T-helper 17 cell (primary cell): ENCODE measurements around the gene KCNK4. TPM values are rescaled to one million over a fixed set of nuclear protein-coding genes. Genes with fewer than 3 reads are reported as not detected.

Source experiments
- ATAC-seq: fragments of 150-1000 bp; cut with Tn5 transposase; 2 replicates; pipeline ENCODE4 v1.10.0; 2021; ENCODE audit warnings: mild to moderate bottlenecking, moderate library complexity
- DNase-seq, 3 donors: peaks; one replicate each; pipeline versions ENCODE4 v3.0.0 to v3.0.0-alpha.2; 2020 to 2021
- H3K9me3 ChIP-seq: one replicate; pipeline ENCODE4 v1.7.0; 2013; ENCODE audit warnings: low read length, mild to moderate bottlenecking; ENCODE audit not compliant: control insufficient read depth, poor library complexity, severe bottlenecking
- H3K27ac Mint-ChIP-seq: one replicate; pipeline ENCODE4 v1.8.0; 2022; ENCODE audit warnings: mild to moderate bottlenecking, moderate library complexity, mixed read lengths
- H3K27me3 Mint-ChIP-seq: one replicate; pipeline ENCODE4 v1.8.0; 2022; ENCODE audit warnings: mixed read lengths
- H3K36me3 Mint-ChIP-seq: one replicate; pipeline ENCODE4 v1.8.0; 2022; ENCODE audit warnings: low read depth, mixed read lengths
- H3K4me1 Mint-ChIP-seq: one replicate; pipeline ENCODE4 v1.8.0; 2022; ENCODE audit warnings: mild to moderate bottlenecking, mixed read lengths
- H3K4me3 Mint-ChIP-seq: one replicate; pipeline ENCODE4 v1.8.0; 2022; ENCODE audit warnings: mild to moderate bottlenecking, moderate library complexity, mixed read lengths
- total RNA-seq, 4 donors: library from RNA in 2 of 4; stranded (reverse) in 2 of 4; gene quantifications; one replicate each; pipeline ENCODE4 v1.2.3 and lab custom pipeline; 2022 to 2026

Gene KCNK4
- total RNA-seq, 2 donors from 2014 or later: 0.50 TPM; not detected in 1

- H3K9me3 ChIP-seq: no peaks in the 10 kb centered on the region
- ATAC-seq: peak; percentile 80
- DNase-seq: peak; percentile 85 to 97 (median 88)
- H3K4me3 Mint-ChIP-seq: peak within 1 kb of the TSS; percentile 89
- H3K4me1 Mint-ChIP-seq: peaks cover 20% of the 10 kb centered on the region
- H3K36me3 Mint-ChIP-seq: no peaks in the 10 kb centered on the region
- peaks cover under 1% of the 10 kb centered on the region for H3K27me3 Mint-ChIP-seq
- peak within 1 kb of the TSS; percentile 95 for H3K27ac Mint-ChIP-seq
These were observed 5.9 kb upstream of the KCNK4 start, which contains the start of gene GPR137 for GRCh38 chr11:64284962-64285884. GPR137 (plus strand) TSS chr11:64285848; CDS start chr11:64286525, 677 bp downstream.

GRCh38 chr11:64285885-64286800 is 5.0 kb upstream of the KCNK4 start:
- Mint-ChIP-seq H3K4me1 (peaks cover 24% of the 10 kb centered on the region), H3K27ac (peak overlapping the region; percentile 95), H3K4me3 (peak overlapping the region; percentile 89), H3K27me3 (peaks cover 8% of the 10 kb centered on the region), H3K36me3 (peaks cover 2% of the 10 kb centered on the region)
- no peaks in the 10 kb centered on the region for H3K9me3 ChIP-seq
- no peak for ATAC-seq
- no peak for DNase-seq

- ATAC-seq (no peak), DNase-seq (no peak)
- H3K27me3 Mint-ChIP-seq: peaks cover 8% of the 10 kb centered on the region
- H3K36me3 Mint-ChIP-seq: peaks cover 2% of the 10 kb centered on the region
- H3K9me3 ChIP-seq: no peaks in the 10 kb centered on the region
- H3K4me3 Mint-ChIP-seq: peak overlapping the region; percentile 85
- H3K27ac Mint-ChIP-seq: peak overlapping the region; percentile 95
- peaks cover 23% of the 10 kb centered on the region for H3K4me1 Mint-ChIP-seq
These were observed 4.3 kb upstream of the KCNK4 start for GRCh38 chr11:64286801-64287159.

GRCh38 chr11:64287676-64288352 is 3.3 kb upstream of the KCNK4 start:
- H3K27me3 Mint-ChIP-seq: peaks cover 10% of the 10 kb centered on the region
- H3K4me1 Mint-ChIP-seq: peaks cover 22% of the 10 kb centered on the region
- ATAC-seq (no peak), DNase-seq (no peak)
- peak overlapping the region; percentile 29 for H3K27ac Mint-ChIP-seq
- no peaks in the 10 kb centered on the region for H3K9me3 ChIP-seq
- no peak overlapping the region for H3K4me3 Mint-ChIP-seq
- peaks cover 2% of the 10 kb centered on the region for H3K36me3 Mint-ChIP-seq

GRCh38 chr11:64288353-64288750 is 2.8 kb upstream of the KCNK4 start:
- no peak overlapping the region for H3K4me3 Mint-ChIP-seq
- H3K9me3 ChIP-seq: no peaks in the 10 kb centered on the region
- H3K4me1 Mint-ChIP-seq: peaks cover 20% of the 10 kb centered on the region
- ATAC-seq (no peak), DNase-seq (no peak)
- peak overlapping the region; percentile 29 for H3K27ac Mint-ChIP-seq
- peaks cover 2% of the 10 kb centered on the region for H3K36me3 Mint-ChIP-seq
- H3K27me3 Mint-ChIP-seq: peaks cover 15% of the 10 kb centered on the region

- H3K9me3 ChIP-seq: no peaks in the 10 kb centered on the region
- Mint-ChIP-seq H3K36me3 (peaks cover 2% of the 10 kb centered on the region), H3K27me3 (peaks cover 23% of the 10 kb centered on the region), H3K4me1 (peaks cover 20% of the 10 kb centered on the region), H3K27ac (no peak overlapping the region), H3K4me3 (peak overlapping the region; percentile 3)
- DNase-seq: no peak
- ATAC-seq: no peak
These were observed 2.0 kb upstream of the KCNK4 start for GRCh38 chr11:64289002-64289564.

- no peaks in the 10 kb centered on the region for H3K9me3 ChIP-seq
- ATAC-seq (no peak), DNase-seq (no peak)
- Mint-ChIP-seq H3K27me3 (peaks cover 33% of the 10 kb centered on the region), H3K4me1 (peaks cover 22% of the 10 kb centered on the region), H3K27ac (peak overlapping the region; percentile 84), H3K36me3 (peaks cover 2% of the 10 kb centered on the region), H3K4me3 (peak overlapping the region; percentile 68)
These were observed 495 bp upstream of the KCNK4 start for GRCh38 chr11:64290352-64291261.

GRCh38 chr11:64291752-64292459 is 804 bp downstream of the KCNK4 start:
- Mint-ChIP-seq H3K36me3 (peaks cover 2% of the 10 kb centered on the region), H3K27me3 (peaks cover 41% of the 10 kb centered on the region), H3K4me1 (peaks cover 14% of the 10 kb centered on the region), H3K27ac (no peak overlapping the region), H3K4me3 (peak overlapping the region; percentile 83)
- no peak for DNase-seq
- no peaks in the 10 kb centered on the region for H3K9me3 ChIP-seq
- peak; percentile 62 for ATAC-seq

- H3K9me3 ChIP-seq: no peaks in the 10 kb centered on the region
- peak; percentile 13 for ATAC-seq
- Mint-ChIP-seq H3K4me1 (peaks cover 18% of the 10 kb centered on the region), H3K36me3 (peaks cover 2% of the 10 kb centered on the region), H3K4me3 (peak overlapping the region; percentile 83), H3K27ac (no peak overlapping the region), H3K27me3 (peaks cover 48% of the 10 kb centered on the region)
- DNase-seq: no peak
These were observed 1.6 kb downstream of the KCNK4 start for GRCh38 chr11:64292460-64293254.

- no peaks in the 10 kb centered on the region for H3K9me3 ChIP-seq
- Mint-ChIP-seq H3K4me1 (peaks cover 25% of the 10 kb centered on the region), H3K4me3 (no peak overlapping the region), H3K27me3 (peaks cover 61% of the 10 kb centered on the region), H3K36me3 (peaks cover 4% of the 10 kb centered on the region), H3K27ac (peak overlapping the region; percentile 56)
- ATAC-seq (no peak), DNase-seq (no peak)
These were observed 3.7 kb downstream of the KCNK4 start for GRCh38 chr11:64294774-64295173.

GRCh38 chr11:64295760-64296159 is 4.7 kb downstream of the KCNK4 start:
- Mint-ChIP-seq H3K4me3 (no peak overlapping the region), H3K36me3 (peaks cover 2% of the 10 kb centered on the region), H3K27me3 (peaks cover 64% of the 10 kb centered on the region), H3K4me1 (peaks cover 27% of the 10 kb centered on the region), H3K27ac (no peak overlapping the region)
- ATAC-seq (no peak), DNase-seq (no peak)
- no peaks in the 10 kb centered on the region for H3K9me3 ChIP-seq
